PFSK-1 (cell line): ENCODE data around the gene PRELID1.

Source experiments
- POLR2AphosphoS5 ChIP-seq: IDR thresholded peaks from 2 replicates; pipeline ENCODE4 v1.6.1; 2012; ENCODE audit warnings: low read depth, mild to moderate bottlenecking, control low read depth, low read length, moderate library complexity
- SIN3A ChIP-seq: IDR thresholded peaks from 2 replicates; pipeline ENCODE4 v1.6.1; 2012; ENCODE audit warnings: mild to moderate bottlenecking, low read length, moderate library complexity, borderline replicate concordance; ENCODE audit not compliant: insufficient read depth
- TAF1 ChIP-seq: IDR thresholded peaks from 2 replicates; pipeline ENCODE4 v1.6.1; 2012; ENCODE audit warnings: low read length, control low read depth, borderline replicate concordance; ENCODE audit not compliant: insufficient read depth
- TF ChIP-seq, protein P1 (sequence below), 2 experiments: IDR thresholded peaks; 2 replicates each; pipeline versions ENCODE4 v1.6.1 to v1.8.0; 2011 to 2012; ENCODE audit warnings: low read depth in 2 of 2, low read length in 2 of 2, control low read depth in 1 of 2, inconsistent platforms in 1 of 2, mild to moderate bottlenecking in 1 of 2, moderate library complexity in 1 of 2; ENCODE audit not compliant: insufficient read depth in 1 of 2

DNA sequence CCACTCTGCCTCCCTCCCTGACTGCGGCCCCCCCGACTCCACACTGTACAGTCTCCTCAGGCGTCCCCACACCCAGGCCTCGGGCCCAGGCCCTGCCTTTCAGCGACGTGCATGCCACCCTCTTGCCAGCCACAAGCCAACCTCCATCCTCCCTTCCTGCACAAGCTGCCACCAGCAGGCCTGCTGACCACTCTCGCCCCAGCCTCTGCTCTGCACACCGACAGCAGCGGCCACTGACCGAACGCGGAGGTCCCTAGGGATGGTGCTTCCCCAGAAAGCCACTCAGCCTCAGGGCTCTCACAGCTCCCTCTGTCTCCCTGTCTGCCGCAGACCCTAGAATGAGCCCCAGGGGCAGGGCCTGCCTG is 29.3 kb downstream of the PRELID1 start:
- TF ChIP-seq, protein P1, sequence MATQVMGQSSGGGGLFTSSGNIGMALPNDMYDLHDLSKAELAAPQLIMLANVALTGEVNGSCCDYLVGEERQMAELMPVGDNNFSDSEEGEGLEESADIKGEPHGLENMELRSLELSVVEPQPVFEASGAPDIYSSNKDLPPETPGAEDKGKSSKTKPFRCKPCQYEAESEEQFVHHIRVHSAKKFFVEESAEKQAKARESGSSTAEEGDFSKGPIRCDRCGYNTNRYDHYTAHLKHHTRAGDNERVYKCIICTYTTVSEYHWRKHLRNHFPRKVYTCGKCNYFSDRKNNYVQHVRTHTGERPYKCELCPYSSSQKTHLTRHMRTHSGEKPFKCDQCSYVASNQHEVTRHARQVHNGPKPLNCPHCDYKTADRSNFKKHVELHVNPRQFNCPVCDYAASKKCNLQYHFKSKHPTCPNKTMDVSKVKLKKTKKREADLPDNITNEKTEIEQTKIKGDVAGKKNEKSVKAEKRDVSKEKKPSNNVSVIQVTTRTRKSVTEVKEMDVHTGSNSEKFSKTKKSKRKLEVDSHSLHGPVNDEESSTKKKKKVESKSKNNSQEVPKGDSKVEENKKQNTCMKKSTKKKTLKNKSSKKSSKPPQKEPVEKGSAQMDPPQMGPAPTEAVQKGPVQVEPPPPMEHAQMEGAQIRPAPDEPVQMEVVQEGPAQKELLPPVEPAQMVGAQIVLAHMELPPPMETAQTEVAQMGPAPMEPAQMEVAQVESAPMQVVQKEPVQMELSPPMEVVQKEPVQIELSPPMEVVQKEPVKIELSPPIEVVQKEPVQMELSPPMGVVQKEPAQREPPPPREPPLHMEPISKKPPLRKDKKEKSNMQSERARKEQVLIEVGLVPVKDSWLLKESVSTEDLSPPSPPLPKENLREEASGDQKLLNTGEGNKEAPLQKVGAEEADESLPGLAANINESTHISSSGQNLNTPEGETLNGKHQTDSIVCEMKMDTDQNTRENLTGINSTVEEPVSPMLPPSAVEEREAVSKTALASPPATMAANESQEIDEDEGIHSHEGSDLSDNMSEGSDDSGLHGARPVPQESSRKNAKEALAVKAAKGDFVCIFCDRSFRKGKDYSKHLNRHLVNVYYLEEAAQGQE (IDR thresholded peaks at IDR 0.05; ENCODE audit: insufficient read depth in 1 of 2, low read depth in 2 of 2, low read length in 2 of 2): no peak
- no peak for TF ChIP-seq SIN3A
- no peak for TF ChIP-seq TAF1
- no peak for TF ChIP-seq POLR2AphosphoS5
